DOHH2 (cell line): ENCODE data around the gene C2.

Experiments
- H3F3A ChIP-seq: fragments of 200-600 bp; sonication (generic), shearing (Covaris generic); 2 replicates; pipeline ENCODE4 v1.6.0; 2016; ENCODE audit warnings: antibody characterized with exemption, mild to moderate bottlenecking; ENCODE audit not compliant: control insufficient read depth, insufficient read depth
- H3K27ac ChIP-seq: fragments of 200-600 bp; sonication (generic); 2 replicates; pipeline ENCODE4 v1.5.1; 2014; ENCODE audit warnings: low read depth, mild to moderate bottlenecking, low read length, moderate library complexity
- H3K27me3 ChIP-seq: fragments of 200-600 bp; sonication (generic); 2 replicates; pipeline ENCODE4 v1.6.1; 2014; ENCODE audit warnings: mild to moderate bottlenecking, low read length, mixed read lengths; ENCODE audit not compliant: control insufficient read depth
- H3K36me3 ChIP-seq: fragments of 200-600 bp; sonication (generic); 2 replicates; pipeline ENCODE4 v1.6.1; 2014; ENCODE audit warnings: mild to moderate bottlenecking, low read length, moderate library complexity, mixed read lengths; ENCODE audit not compliant: control insufficient read depth
- H3K4me1 ChIP-seq: fragments of 200-600 bp; sonication (generic); 2 replicates; pipeline ENCODE4 v1.6.1; 2014; ENCODE audit warnings: mild to moderate bottlenecking, low read length, mixed read lengths; ENCODE audit not compliant: control insufficient read depth
- H3K4me2 ChIP-seq: fragments of 200-600 bp; sonication (generic); 2 replicates; pipeline ENCODE4 v1.6.0; 2014; ENCODE audit warnings: mild to moderate bottlenecking, low read length, moderate library complexity
- H3K4me3 ChIP-seq: fragments of 200-600 bp; sonication (generic); 2 replicates; pipeline ENCODE4 v1.5.1; 2014; ENCODE audit warnings: mild to moderate bottlenecking, low read length, mixed read lengths
- H3K79me2 ChIP-seq: fragments of 200-600 bp; sonication (generic); 2 replicates; pipeline ENCODE4 v1.6.1; 2014; ENCODE audit warnings: mild to moderate bottlenecking, low read length, mixed read lengths; ENCODE audit not compliant: control insufficient read depth
- H3K9me2 ChIP-seq: fragments of 200-600 bp; sonication (generic); replicated peaks from 2 replicates; pipeline ENCODE4 v1.6.1; 2014; ENCODE audit warnings: mild to moderate bottlenecking, low read length, mixed read lengths; ENCODE audit not compliant: control insufficient read depth
- H3K9me3 ChIP-seq: fragments of 200-600 bp; sonication (generic); 2 replicates; pipeline ENCODE4 v1.6.1; 2014; ENCODE audit warnings: antibody characterized with exemption, low read length, mixed read lengths; ENCODE audit not compliant: control insufficient read depth, insufficient read depth
- H4K20me1 ChIP-seq: fragments of 200-600 bp; sonication (generic); 2 replicates; pipeline ENCODE4 v1.6.0; 2014; ENCODE audit warnings: low read depth, mild to moderate bottlenecking, antibody characterized with exemption, low read length, moderate library complexity; ENCODE audit not compliant: control insufficient read depth, insufficient read depth
- EZH2phosphoT487 ChIP-seq: fragments of 200-600 bp; sonication (generic); IDR thresholded peaks from 2 replicates; pipeline ENCODE4 v1.6.1; 2017; ENCODE audit warnings: borderline replicate concordance, mild to moderate bottlenecking, antibody characterized with exemption, low read length, moderate library complexity, mixed read lengths
- TF ChIP-seq, protein P1 (sequence below): fragments of 200-600 bp; sonication (generic); IDR thresholded peaks from one replicate; pipeline ENCODE4 v1.5.1; 2014; ENCODE audit warnings: antibody characterized with exemption, mild to moderate bottlenecking, low read depth, low read length; ENCODE audit not compliant: poor library complexity, severe bottlenecking

Gene C2

DNA sequence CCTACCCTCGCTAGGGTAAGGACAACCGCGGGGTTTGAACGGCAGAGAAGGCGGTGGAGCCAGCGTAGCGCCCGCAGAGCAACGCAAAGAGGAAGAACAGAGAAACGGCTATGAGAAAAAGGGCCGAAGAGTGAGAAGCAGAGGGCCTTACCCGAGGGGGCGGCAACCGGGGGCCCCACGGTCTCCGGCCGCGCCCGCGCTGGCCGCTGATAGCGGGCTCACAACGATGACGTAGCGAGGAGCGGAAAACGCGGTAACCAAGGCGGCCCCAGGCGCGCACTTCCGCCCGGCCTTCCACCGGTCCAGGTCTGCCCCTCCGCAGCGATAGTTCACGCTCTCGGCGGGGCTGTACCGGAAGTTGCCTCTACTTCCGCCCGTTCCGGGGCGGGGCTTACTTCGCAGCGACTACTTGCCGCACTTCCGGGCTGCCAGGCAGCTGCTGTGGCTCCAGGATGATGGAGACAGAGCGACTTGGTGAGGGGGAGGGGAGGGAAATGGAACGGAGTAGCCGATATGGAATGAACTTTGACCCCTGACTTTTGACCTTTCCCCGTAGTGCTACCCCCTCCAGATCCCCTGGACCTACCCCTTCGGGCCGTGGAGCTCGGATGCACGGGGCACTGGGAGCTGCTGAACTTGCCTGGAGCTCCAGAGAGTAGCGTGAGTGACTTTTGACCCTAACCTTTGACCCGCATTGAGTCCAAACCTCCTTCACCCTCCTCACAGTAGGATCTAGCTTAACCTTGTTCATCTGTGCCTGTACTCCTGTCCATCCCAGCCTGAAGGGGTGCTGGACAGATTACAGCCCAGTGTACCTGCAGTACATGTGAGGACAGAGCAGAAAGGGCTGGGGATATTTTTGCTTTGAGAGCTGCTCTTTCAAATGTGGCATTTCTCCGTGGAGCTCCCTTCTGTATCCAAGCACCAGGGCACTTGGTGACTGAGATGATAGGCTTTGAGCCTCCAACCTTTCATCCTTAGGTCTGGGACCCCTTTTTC is 31.5 kb downstream of the C2 start, which contains the start of the genes NELFE and SKIC2:
Gene NELFE (minus strand): TSS at position 231 of the 999 bp plus-strand sequence. CDS start 525 bp downstream, outside the sequence.
Gene SKIC2 (plus strand): TSS at position 435 of the 999 bp plus-strand sequence. CDS start 18 bp downstream, at position 453.
- Histone ChIP-seq H3F3A (no peaks in the 10 kb centered on the region), H3K36me3 (peaks cover 69% of the 10 kb centered on the region), H3K27ac (no peak within 1 kb of the TSS; the same call in 1 of the 2 replicates), H3K9me2 (no peaks in the 10 kb centered on the region), H3K79me2 (peaks cover 39% of the 10 kb centered on the region), H3K4me3 (peak within 1 kb of the TSS; percentile 92), H3K4me1 (peaks cover 20% of the 10 kb centered on the region), H3K27me3 (no peaks in the 10 kb centered on the region), H3K4me2 (peak within 1 kb of the TSS; percentile 91), H3K9me3 (no peaks in the 10 kb centered on the region), H4K20me1 (no peaks in the 10 kb centered on the region)
- TF ChIP-seq, protein P1, sequence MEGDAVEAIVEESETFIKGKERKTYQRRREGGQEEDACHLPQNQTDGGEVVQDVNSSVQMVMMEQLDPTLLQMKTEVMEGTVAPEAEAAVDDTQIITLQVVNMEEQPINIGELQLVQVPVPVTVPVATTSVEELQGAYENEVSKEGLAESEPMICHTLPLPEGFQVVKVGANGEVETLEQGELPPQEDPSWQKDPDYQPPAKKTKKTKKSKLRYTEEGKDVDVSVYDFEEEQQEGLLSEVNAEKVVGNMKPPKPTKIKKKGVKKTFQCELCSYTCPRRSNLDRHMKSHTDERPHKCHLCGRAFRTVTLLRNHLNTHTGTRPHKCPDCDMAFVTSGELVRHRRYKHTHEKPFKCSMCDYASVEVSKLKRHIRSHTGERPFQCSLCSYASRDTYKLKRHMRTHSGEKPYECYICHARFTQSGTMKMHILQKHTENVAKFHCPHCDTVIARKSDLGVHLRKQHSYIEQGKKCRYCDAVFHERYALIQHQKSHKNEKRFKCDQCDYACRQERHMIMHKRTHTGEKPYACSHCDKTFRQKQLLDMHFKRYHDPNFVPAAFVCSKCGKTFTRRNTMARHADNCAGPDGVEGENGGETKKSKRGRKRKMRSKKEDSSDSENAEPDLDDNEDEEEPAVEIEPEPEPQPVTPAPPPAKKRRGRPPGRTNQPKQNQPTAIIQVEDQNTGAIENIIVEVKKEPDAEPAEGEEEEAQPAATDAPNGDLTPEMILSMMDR, result no peak
- TF ChIP-seq EZH2phosphoT487, result no peak

DNA sequence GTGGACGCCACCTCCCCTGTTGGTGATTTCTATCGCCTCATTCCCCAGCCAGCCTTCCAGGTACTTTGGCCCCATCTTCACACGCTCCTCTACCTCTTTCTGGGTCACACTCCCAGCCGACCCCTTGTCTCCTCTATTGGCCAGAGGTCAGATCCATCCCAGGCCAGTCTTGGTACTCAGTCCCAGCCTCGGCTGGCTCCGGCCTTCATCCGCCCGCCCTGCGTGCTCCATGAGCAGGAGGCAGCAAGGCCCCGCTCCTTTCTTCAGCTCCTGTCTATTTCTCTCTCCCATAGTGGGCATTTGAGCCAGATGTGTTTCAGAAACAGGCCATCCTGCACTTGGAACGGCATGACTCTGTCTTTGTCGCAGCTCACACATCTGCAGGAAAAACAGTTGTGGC is 34.1 kb downstream of the C2 start:
- peaks cover 73% of the 10 kb centered on the region for H3K36me3 ChIP-seq
- H3K9me3 ChIP-seq, result no peaks in the 10 kb centered on the region
- H3K4me1 ChIP-seq, result peaks cover 20% of the 10 kb centered on the region
- H3K9me2 ChIP-seq, result no peaks in the 10 kb centered on the region
- no peak overlapping the region for H3K4me2 ChIP-seq
- peaks cover 38% of the 10 kb centered on the region for H3K79me2 ChIP-seq
- H3K4me3 ChIP-seq, result no peak overlapping the region
- H3F3A ChIP-seq, result no peaks in the 10 kb centered on the region
- no peaks in the 10 kb centered on the region for H3K27me3 ChIP-seq
- H3K27ac ChIP-seq, result no peak overlapping the region
- TF ChIP-seq, protein P1, result no peak
- TF ChIP-seq EZH2phosphoT487, result no peak
- H4K20me1 ChIP-seq, result no peaks in the 10 kb centered on the region

DNA sequence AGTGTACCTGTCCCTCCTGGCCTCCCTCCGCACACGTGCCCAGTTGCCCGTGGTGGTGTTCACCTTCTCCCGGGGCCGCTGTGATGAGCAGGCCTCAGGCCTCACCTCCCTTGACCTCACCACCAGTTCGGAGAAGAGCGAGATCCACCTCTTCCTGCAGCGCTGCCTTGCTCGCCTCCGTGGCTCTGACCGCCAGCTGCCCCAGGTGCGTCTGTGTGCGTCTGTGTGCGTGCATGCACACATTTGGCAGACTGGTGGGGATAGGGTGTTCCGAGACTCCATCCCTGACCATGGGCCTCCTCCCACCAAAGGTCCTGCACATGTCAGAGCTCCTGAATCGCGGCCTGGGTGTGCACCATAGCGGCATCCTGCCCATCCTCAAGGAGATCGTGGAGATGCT is 36.4 kb downstream of the C2 start:
- no peaks in the 10 kb centered on the region for H3K9me2 ChIP-seq
- no peak overlapping the region for H3K4me3 ChIP-seq
- no peak for TF ChIP-seq EZH2phosphoT487
- no peaks in the 10 kb centered on the region for H3F3A ChIP-seq
- peaks cover 85% of the 10 kb centered on the region for H3K36me3 ChIP-seq
- H4K20me1 ChIP-seq, result no peaks in the 10 kb centered on the region
- H3K4me2 ChIP-seq, result no peak overlapping the region
- H3K9me3 ChIP-seq, result no peaks in the 10 kb centered on the region
- H3K27me3 ChIP-seq, result no peaks in the 10 kb centered on the region
- H3K27ac ChIP-seq, result no peak overlapping the region
- H3K79me2 ChIP-seq, result peaks cover 17% of the 10 kb centered on the region
- peaks cover 11% of the 10 kb centered on the region for H3K4me1 ChIP-seq

DNA sequence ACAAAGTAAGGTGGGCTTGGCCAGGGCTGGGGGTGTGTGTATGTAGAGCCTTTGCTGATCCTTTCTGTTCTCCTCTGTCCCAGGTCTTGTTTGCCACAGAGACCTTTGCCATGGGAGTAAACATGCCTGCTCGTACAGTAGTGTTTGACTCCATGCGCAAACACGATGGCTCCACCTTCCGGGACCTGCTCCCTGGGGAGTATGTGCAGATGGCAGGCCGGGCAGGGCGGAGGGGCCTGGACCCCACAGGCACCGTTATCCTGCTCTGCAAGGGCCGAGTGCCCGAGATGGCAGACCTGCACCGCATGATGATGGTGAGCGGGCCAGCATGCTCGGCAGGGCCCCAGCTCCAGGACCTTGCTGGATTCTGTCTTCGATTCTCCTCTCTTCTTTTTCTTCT is 38.2 kb downstream of the C2 start:
- no peak overlapping the region for H3K27ac ChIP-seq
- no peak overlapping the region for H3K4me2 ChIP-seq
- H3K9me2 ChIP-seq, result no peaks in the 10 kb centered on the region
- no peaks in the 10 kb centered on the region for H4K20me1 ChIP-seq
- H3K27me3 ChIP-seq, result no peaks in the 10 kb centered on the region
- no peaks in the 10 kb centered on the region for H3K9me3 ChIP-seq
- peaks cover 10% of the 10 kb centered on the region for H3K4me1 ChIP-seq
- no peak overlapping the region for H3K4me3 ChIP-seq
- no peak for TF ChIP-seq EZH2phosphoT487
- TF ChIP-seq, protein P1, result no peak
- H3F3A ChIP-seq, result no peaks in the 10 kb centered on the region
- H3K36me3 ChIP-seq, result peaks cover 96% of the 10 kb centered on the region
- H3K79me2 ChIP-seq, result peaks cover 12% of the 10 kb centered on the region
